IMR-90 (cell line): ENCODE results near the gene FTO. TPM values are rescaled to one million over a fixed set of nuclear protein-coding genes. Genes with fewer than 3 reads are reported as not detected.

ENCODE experiments used
- ATAC-seq: fragments of 200-7000 bp; cut with Tn5 transposase; 2 replicates; pipeline ENCODE4 v1.9.1; 2020; ENCODE audit warnings: low read depth, mild to moderate bottlenecking, moderate library complexity
- BruUV-seq: library from RNA; stranded (reverse); fragments of 400-500 nt; replicated peaks from 2 replicates; lab custom pipeline; 2021; lab: Mats Ljungman, UMichigan
- CTCF ChIA-PET: fragments of 300-600 bp; formaldehyde crosslinking; extraction: SDS; loops from one replicate; lab custom pipeline; 2021; ENCODE audit warnings: antibody characterized with exemption; lab: Yijun Ruan, JAX
- POLR2A ChIA-PET: fragments of 300-600 bp; sonication (Branson Sonifier 250); formaldehyde crosslinking; loops from one replicate; lab custom pipeline; 2022; ENCODE audit warnings: antibody characterized with exemption; ENCODE audit not compliant: unreplicated experiment; lab: Charles Lee
- DNase-seq: peaks from one replicate; pipeline ENCODE4 v3.0.0; 2013
- H2AFZ ChIP-seq: replicated peaks from 2 replicates; pipeline ENCODE3; 2013; ENCODE audit warnings: low read length, mild to moderate bottlenecking; ENCODE audit not compliant: poor library complexity
- H2AK5ac ChIP-seq: 2 replicates; pipeline ENCODE4 v1.6.1; 2013; ENCODE audit warnings: low read depth, low read length, inconsistent platforms
- H2AK9ac ChIP-seq: replicated peaks from 2 replicates; pipeline ENCODE3; 2013; ENCODE audit warnings: mild to moderate bottlenecking, low read depth, low read length, moderate library complexity; ENCODE audit not compliant: poor library complexity
- H2BK120ac ChIP-seq: 2 replicates; pipeline ENCODE4 v1.6.1; 2013; ENCODE audit warnings: low read depth, low read length, inconsistent platforms
- H2BK15ac ChIP-seq: 3 replicates; pipeline ENCODE4 v1.6.1; 2013; ENCODE audit warnings: low read depth, low read length, inconsistent platforms
- H2BK20ac ChIP-seq: 2 replicates; pipeline ENCODE4 v1.6.1; 2013; ENCODE audit warnings: low read depth, mild to moderate bottlenecking, inconsistent platforms, low read length, moderate library complexity
- H2BK5ac ChIP-seq: 2 replicates; pipeline ENCODE4 v1.6.1; 2013; ENCODE audit warnings: mild to moderate bottlenecking, low read depth, low read length, inconsistent platforms; ENCODE audit not compliant: poor library complexity, severe bottlenecking
- H3K14ac ChIP-seq: replicated peaks from 2 replicates; pipeline ENCODE4 v1.6.1; 2013; ENCODE audit warnings: low read depth, low read length, inconsistent platforms
- H3K18ac ChIP-seq: 2 replicates; pipeline ENCODE4 v1.6.1; 2013; ENCODE audit warnings: low read depth, low read length, control low read depth
- H3K23ac ChIP-seq: 2 replicates; pipeline ENCODE4 v1.6.1; 2013; ENCODE audit warnings: low read depth, low read length, inconsistent platforms
- H3K27ac ChIP-seq: 2 replicates; pipeline ENCODE4 v1.5.1; 2013; ENCODE audit warnings: mild to moderate bottlenecking, control low read depth, low read length; ENCODE audit not compliant: insufficient read depth
- H3K27me3 ChIP-seq: 2 replicates; pipeline ENCODE4 v1.6.1; 2013; ENCODE audit warnings: low read length; ENCODE audit not compliant: control insufficient read depth, insufficient read depth
- H3K36me3 ChIP-seq: 2 replicates; pipeline ENCODE4 v1.6.1; 2013; ENCODE audit warnings: low read length, mixed read lengths; ENCODE audit not compliant: control insufficient read depth, insufficient read depth
- H3K4ac ChIP-seq: 2 replicates; pipeline ENCODE4 v1.6.1; 2013; ENCODE audit warnings: low read depth, low read length, inconsistent platforms
- H3K4me1 ChIP-seq: 2 replicates; pipeline ENCODE4 v1.6.1; 2013; ENCODE audit warnings: low read length, mixed read lengths; ENCODE audit not compliant: control insufficient read depth, insufficient read depth
- H3K4me2 ChIP-seq: 2 replicates; pipeline ENCODE4 v1.6.1; 2013; ENCODE audit warnings: low read depth, mild to moderate bottlenecking, control low read depth, low read length, moderate library complexity
- H3K4me3 ChIP-seq: 2 replicates; pipeline ENCODE4 v1.5.1; 2013; ENCODE audit warnings: low read depth, mild to moderate bottlenecking, control low read depth, low read length, moderate library complexity; ENCODE audit not compliant: insufficient read depth
- H3K56ac ChIP-seq: 2 replicates; pipeline ENCODE4 v1.6.1; 2013; ENCODE audit warnings: low read length, inconsistent platforms; ENCODE audit not compliant: insufficient read depth; ENCODE audit errors: extremely low read depth
- H3K79me1 ChIP-seq, 2 experiments: 2 replicates each; pipeline ENCODE4 v1.6.1; 2013; ENCODE audit warnings: low read length in 2 of 2, inconsistent platforms in 1 of 2, low read depth in 1 of 2
- H3K9ac ChIP-seq: 2 replicates; pipeline ENCODE4 v1.6.1; 2013; ENCODE audit warnings: low read depth, low read length, control low read depth
- H3K9me1 ChIP-seq: 2 replicates; pipeline ENCODE4 v1.6.1; 2013; ENCODE audit warnings: low read length, inconsistent platforms; ENCODE audit not compliant: insufficient read depth
- H3K9me3 ChIP-seq: 2 replicates; pipeline ENCODE4 v1.6.1; 2013; ENCODE audit warnings: low read length; ENCODE audit not compliant: control insufficient read depth, insufficient read depth
- H4K20me1 ChIP-seq: 2 replicates; pipeline ENCODE4 v1.6.1; 2013; ENCODE audit warnings: low read length, inconsistent platforms; ENCODE audit not compliant: insufficient read depth
- H4K5ac ChIP-seq: 2 replicates; pipeline ENCODE4 v1.6.1; 2013; ENCODE audit warnings: mild to moderate bottlenecking, low read depth, low read length, control low read depth
- H4K8ac ChIP-seq, 2 experiments: 2 replicates each; pipeline ENCODE4 v1.6.1; 2013; ENCODE audit warnings: low read depth in 2 of 2, low read length in 2 of 2, control low read depth in 1 of 2, inconsistent platforms in 1 of 2
- H4K91ac ChIP-seq: 2 replicates; pipeline ENCODE4 v1.6.1; 2013; ENCODE audit warnings: low read depth, low read length, inconsistent platforms; ENCODE audit not compliant: insufficient read depth
- BHLHE40 ChIP-seq: fragments of 150-350 bp; IDR thresholded peaks from 2 replicates; pipeline ENCODE4 v1.6.1; 2016; ENCODE audit warnings: mild to moderate bottlenecking, low read depth, low read length
- CEBPB ChIP-seq: IDR thresholded peaks from 2 replicates; pipeline ENCODE4 v1.6.1; 2012; ENCODE audit warnings: low read depth, low read length, improper control_type of control experiment
- CHD1 ChIP-seq: IDR thresholded peaks from 2 replicates; pipeline ENCODE4 v1.6.1; 2012; ENCODE audit warnings: low read depth, low read length, improper control_type of control experiment
- ELK1 ChIP-seq: fragments of 150-350 bp; IDR thresholded peaks from 2 replicates; pipeline ENCODE4 v1.6.1; 2016; ENCODE audit warnings: low read depth, mild to moderate bottlenecking, low read length, moderate library complexity, borderline replicate concordance
- FOS ChIP-seq: fragments of 150-350 bp; IDR thresholded peaks from 2 replicates; pipeline ENCODE4 v1.6.1; 2016; ENCODE audit warnings: low read depth, low read length
- MAFK ChIP-seq: IDR thresholded peaks from 2 replicates; pipeline ENCODE4 v1.6.1; 2012; ENCODE audit warnings: low read depth, low read length, improper control_type of control experiment
- MAZ ChIP-seq: IDR thresholded peaks from 2 replicates; pipeline ENCODE4 v1.6.1; 2012; ENCODE audit warnings: low read depth, mild to moderate bottlenecking, low read length, improper control_type of control experiment, moderate library complexity, borderline replicate concordance
- MXI1 ChIP-seq: IDR thresholded peaks from 2 replicates; pipeline ENCODE4 v1.6.1; 2012; ENCODE audit warnings: low read depth, mild to moderate bottlenecking, low read length, moderate library complexity, borderline replicate concordance
- NFE2L2 ChIP-seq: fragments of 150-350 bp; IDR thresholded peaks from 2 replicates; pipeline ENCODE4 v1.6.1; 2016; ENCODE audit warnings: low read depth, mild to moderate bottlenecking, low read length
- POLR2A ChIP-seq: IDR thresholded peaks from 2 replicates; pipeline ENCODE4 v1.6.1; 2012; ENCODE audit warnings: mild to moderate bottlenecking, low read depth, low read length
- RAD21 ChIP-seq: IDR thresholded peaks from 2 replicates; pipeline ENCODE4 v1.6.1; 2012; ENCODE audit warnings: low read length, improper control_type of control experiment
- RCOR1 ChIP-seq: IDR thresholded peaks from 2 replicates; pipeline ENCODE4 v1.6.1; 2012; ENCODE audit warnings: mild to moderate bottlenecking, low read length, improper control_type of control experiment; ENCODE audit not compliant: insufficient replicate concordance
- RFX5 ChIP-seq: IDR thresholded peaks from 2 replicates; pipeline ENCODE4 v1.8.0; 2012; ENCODE audit warnings: low read depth, mild to moderate bottlenecking, low read length, moderate library complexity
- SMC3 ChIP-seq: fragments of 150-350 bp; IDR thresholded peaks from 2 replicates; pipeline ENCODE4 v1.6.1; 2016; ENCODE audit warnings: low read depth, mild to moderate bottlenecking, antibody characterized with exemption, low read length, moderate library complexity
- USF2 ChIP-seq: fragments of 150-350 bp; IDR thresholded peaks from 2 replicates; pipeline ENCODE4 v1.6.1; 2017; ENCODE audit warnings: mild to moderate bottlenecking, antibody characterized with exemption, low read length, low read depth
- WGBS, 2 experiments: methylation state at CpG; one replicate each; pipeline versions ENCODE4 v1.1.5 to v1.1.7; 2013; ENCODE audit warnings: missing lambda C conversion rate in 2 of 2; ENCODE audit not compliant: insufficient read length in 1 of 2; ENCODE audit errors: extremely low coverage in 2 of 2; 5-methylcytosine and 5-hydroxymethylcytosine counted together
- dilution Hi-C: fragments of 300-500 bp; cut with HindIII; formaldehyde crosslinking; loops from one replicate; pipeline ENCODE4 v1.14.3; 2018; ENCODE audit warnings: low sequenced_read_pairs; ENCODE audit not compliant: unreplicated experiment
- in situ Hi-C: fragments of 300-500 bp; cut with MboI; formaldehyde crosslinking; loops from 3 replicates; pipeline ENCODE4 v1.14.3; 2019; ENCODE audit warnings: low sequenced_read_pairs, inconsistent platforms, mixed read lengths
- intact Hi-C: fragments of 100-400 bp; cut with micrococcal nuclease; formaldehyde crosslinking; loops from 2 replicates; pipeline ENCODE4 v1.10.0; 2022
- polyA plus RNA-seq, 3 experiments: library from polyadenylated mRNA; depleted of rRNA; stranded (reverse); fragments of >200 nt; gene quantifications; 2 replicates each; pipeline ENCODE4 v1.2.3, GENCODE V29; 2012; ENCODE audit warnings: low replicate concordance in 1 of 3
- total RNA-seq: library from RNA; depleted of rRNA; stranded (reverse); fragments of >200 nt; gene quantifications from 2 replicates; pipeline ENCODE4 v1.2.3, GENCODE V29; 2012
- TF ChIP-seq, protein P1 (sequence below): conservative IDR thresholded peaks from 2 replicates; pipeline ENCODE4 v1.5.1; 2012; ENCODE audit warnings: mild to moderate bottlenecking, low read depth, low read length, improper control_type of control experiment

FTO gene
- total and polyA plus RNA-seq, 2 of the 4 experiments (the other 2 are of a cell fraction), result 70.3 to 132 TPM

GRCh38 chr16:54176376-54176901 is 472.5 kb downstream of the FTO start:
- no peak overlapping the region for H2BK120ac ChIP-seq
- TF ChIP-seq MXI1 (no peak), POLR2A (no peak), CHD1 (no peak), MAZ (no peak), RCOR1 (no peak), USF2 (no peak), MAFK (no peak), CEBPB (no peak), RAD21 (no peak), ELK1 (no peak), NFE2L2 (no peak), FOS (no peak), RFX5 (no peak), SMC3 (no peak), BHLHE40 (no peak)
- TF ChIP-seq, protein P1, sequence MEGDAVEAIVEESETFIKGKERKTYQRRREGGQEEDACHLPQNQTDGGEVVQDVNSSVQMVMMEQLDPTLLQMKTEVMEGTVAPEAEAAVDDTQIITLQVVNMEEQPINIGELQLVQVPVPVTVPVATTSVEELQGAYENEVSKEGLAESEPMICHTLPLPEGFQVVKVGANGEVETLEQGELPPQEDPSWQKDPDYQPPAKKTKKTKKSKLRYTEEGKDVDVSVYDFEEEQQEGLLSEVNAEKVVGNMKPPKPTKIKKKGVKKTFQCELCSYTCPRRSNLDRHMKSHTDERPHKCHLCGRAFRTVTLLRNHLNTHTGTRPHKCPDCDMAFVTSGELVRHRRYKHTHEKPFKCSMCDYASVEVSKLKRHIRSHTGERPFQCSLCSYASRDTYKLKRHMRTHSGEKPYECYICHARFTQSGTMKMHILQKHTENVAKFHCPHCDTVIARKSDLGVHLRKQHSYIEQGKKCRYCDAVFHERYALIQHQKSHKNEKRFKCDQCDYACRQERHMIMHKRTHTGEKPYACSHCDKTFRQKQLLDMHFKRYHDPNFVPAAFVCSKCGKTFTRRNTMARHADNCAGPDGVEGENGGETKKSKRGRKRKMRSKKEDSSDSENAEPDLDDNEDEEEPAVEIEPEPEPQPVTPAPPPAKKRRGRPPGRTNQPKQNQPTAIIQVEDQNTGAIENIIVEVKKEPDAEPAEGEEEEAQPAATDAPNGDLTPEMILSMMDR, result no peak
- no peak overlapping the region for H2AK9ac ChIP-seq
- no peaks in the 10 kb centered on the region for H3K9me1 ChIP-seq
- H3K27me3 ChIP-seq, result peaks cover 47% of the 10 kb centered on the region
- H4K5ac ChIP-seq, result no peak overlapping the region
- CTCF ChIA-PET, result no interaction called here
- H2AK5ac ChIP-seq, result no peak overlapping the region
- POLR2A ChIA-PET, result no interaction called here
- no peak overlapping the region for H2BK20ac ChIP-seq
- whole genome bisulfite sequencing, 2 experiments, result 30% methylated on average over 2 of the region's 19 CpGs; no CpG with 5 or more reads in 1 of the 2 experiments
- H3K4ac ChIP-seq, result no peak overlapping the region
- no peak for DNase-seq
- ATAC-seq, result peak; percentile 24; the same call in 1 of the 2 replicates
- no peak overlapping the region for H2AFZ ChIP-seq
- no peak overlapping the region for H4K91ac ChIP-seq
- H4K20me1 ChIP-seq, result no peaks in the 10 kb centered on the region
- no peak overlapping the region for H4K8ac ChIP-seq
- H3K27ac ChIP-seq, result no peak overlapping the region
- H3K36me3 ChIP-seq, result no peaks in the 10 kb centered on the region
- H3K4me2 ChIP-seq, result no peak overlapping the region; the same call in 1 of the 2 replicates
- no TSS peak for BruUV-seq
- no peak overlapping the region for H2BK5ac ChIP-seq
- H3K4me3 ChIP-seq, result no peak overlapping the region
- H3K23ac ChIP-seq, result no peak overlapping the region
- H3K56ac ChIP-seq, result no peak overlapping the region
- H3K4me1 ChIP-seq, result no peaks in the 10 kb centered on the region
- H3K18ac ChIP-seq, result no peak overlapping the region
- intact Hi-C loops, result no loop called here
- dilution Hi-C loops, result no loop called here
- H3K9ac ChIP-seq, result no peak overlapping the region
- H3K14ac ChIP-seq, result no peak overlapping the region
- no peak overlapping the region for H2BK15ac ChIP-seq
- no peaks in the 10 kb centered on the region for H3K79me1 ChIP-seq
- in situ Hi-C loops, result no loop called here
- no peaks in the 10 kb centered on the region for H3K9me3 ChIP-seq
